GM19035 (cell line): Measurements from ENCODE around the gene RASAL2.

Experiments
- ATAC-seq: cut with Tn5 transposase; IDR thresholded peaks from one replicate; pipeline ENCODE4 v1.9.1; 2021; ENCODE audit not compliant: unreplicated experiment

The RASAL2 gene

DNA sequence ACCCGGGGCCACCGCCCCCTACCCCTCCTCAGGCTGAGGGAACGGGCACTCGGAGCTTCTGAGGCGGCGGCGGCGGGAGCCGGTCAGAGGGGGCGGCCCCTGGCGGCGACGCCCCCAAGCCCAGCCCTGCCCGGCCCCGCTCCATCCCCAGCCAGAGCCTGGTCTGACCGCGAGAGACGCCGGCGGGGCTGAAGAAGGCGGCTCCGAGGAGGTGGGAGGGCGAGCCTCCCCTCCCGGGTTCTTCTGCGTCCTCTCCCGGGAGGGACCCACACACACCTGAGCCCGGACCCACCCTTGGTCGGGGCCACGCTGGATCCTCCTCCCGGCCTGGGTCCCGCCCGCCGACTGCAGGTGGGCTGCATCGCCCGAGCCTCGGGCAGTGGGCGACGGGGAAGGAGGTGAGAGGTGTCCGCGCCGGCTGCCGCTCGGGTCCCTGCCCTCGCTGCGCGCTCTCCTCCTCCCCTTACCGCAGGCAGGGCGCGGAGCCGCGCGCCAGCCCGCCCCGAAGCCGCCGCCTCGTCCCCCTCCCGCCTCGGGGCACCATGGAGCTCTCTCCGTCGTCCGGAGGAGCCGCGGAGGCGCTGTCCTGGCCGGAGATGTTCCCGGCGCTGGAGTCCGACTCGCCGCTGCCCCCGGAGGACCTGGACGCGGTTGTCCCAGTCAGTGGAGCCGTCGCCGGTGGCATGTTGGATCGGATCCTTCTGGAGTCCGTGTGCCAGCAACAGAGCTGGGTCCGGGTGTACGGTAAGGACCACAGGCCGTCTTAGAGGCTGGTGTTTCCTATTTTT is at the start of gene RASAL2:
TSS of gene RASAL2 (plus strand) at position 154 of the 788 bp plus-strand sequence. CDS start at position 543, 389 bp downstream.
- ATAC-seq: peak; percentile 50

DNA sequence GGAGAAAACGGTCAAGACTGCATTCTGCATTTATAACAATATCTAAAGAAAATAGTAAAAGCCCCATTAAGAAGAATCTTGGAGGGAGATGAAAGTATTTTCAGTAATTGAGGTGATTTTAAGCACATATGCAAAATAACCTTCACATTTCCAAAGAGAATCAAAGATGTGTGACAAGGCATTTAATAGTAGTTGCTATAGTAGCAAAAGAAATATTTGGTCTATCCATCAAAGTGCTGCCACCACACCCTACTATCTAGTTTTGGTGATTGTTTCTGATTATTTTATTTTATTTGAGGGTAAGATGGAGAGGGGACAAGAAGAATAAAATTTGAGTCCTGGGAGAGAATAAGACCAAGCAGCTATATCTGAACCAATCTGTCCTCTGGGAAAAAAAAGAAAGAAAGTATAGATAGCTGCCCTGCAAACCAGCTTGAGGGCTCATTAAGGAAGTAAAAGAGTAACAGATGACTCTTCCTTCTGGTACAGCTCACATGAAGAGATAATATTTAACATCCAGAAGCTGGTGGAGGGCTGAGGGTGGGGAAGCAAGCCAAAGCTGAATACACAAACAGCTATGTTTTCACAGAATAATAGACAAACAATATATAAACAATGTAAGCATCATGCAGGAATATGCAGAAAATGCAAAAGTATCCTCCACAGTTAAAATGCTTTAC is 47.2 kb upstream of the RASAL2 start:
- ATAC-seq: no peak

DNA sequence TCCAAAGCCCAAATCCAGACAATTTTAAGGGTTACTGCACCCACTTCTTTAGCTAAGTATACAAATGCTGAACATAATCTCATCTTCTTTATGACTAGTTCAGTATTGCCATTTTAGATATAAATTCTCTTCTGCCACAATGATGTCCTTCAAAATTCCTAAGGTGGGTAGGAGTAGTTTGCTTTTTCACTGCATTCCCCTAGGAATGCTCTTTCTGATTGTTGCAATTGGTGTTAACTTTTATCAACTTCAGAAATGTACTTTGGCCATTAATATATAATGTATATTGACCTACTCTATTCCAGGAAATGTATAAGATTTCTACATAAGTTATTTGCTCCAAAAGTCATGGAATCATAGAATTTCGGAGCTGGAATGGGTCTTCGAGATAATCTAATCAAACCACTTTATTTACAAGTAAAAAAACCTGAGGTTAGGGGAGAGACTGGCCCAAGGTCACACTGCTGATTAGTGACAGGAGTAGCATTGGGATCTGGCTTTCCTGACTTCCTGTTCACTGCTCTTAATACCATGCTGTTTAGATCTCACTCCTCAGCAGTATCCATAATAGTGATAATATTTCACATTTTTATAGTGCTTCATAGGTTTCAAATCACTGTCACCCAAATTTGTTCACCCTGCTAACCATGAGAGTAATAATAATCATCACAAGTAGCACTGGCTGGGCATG is 46.4 kb upstream of the RASAL2 start:
- ATAC-seq: no peak

DNA sequence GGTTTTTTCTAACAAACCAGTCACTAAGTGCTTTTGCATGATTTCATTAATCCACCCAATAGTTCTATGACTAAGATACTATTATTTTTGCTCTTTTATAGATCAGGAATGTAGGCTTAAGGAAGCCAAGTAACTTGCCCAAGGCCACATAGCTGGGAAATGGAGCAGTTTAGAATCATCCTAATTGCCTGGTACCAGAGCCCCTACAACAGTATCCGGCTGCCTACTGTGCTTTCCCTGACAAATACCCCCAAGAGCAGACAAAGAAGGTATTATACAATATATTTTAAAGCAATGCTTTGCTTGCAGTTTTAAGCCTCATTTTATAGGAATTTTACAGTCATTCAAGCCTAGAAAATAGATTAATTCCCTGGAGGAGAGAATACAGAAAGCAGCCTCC is 45.5 kb upstream of the RASAL2 start:
- ATAC-seq: no peak

DNA sequence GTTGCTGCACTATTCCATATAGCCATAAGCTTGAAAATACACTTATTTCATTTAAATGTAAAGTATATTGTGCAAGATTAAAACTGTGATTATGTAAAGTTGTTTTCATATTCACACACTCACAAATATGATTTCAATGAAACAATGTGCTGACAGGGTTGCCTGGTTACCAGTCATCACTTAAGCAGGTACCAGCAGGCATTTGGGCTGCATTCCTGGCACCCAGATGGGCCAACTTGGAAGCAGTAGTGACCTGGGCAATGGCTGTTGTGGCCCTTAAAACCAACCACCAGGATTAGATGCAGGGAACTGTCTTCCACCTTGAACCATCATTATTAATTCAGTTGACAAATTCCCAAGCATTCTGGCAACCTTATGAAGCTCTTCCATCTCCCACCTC is 45.0 kb upstream of the RASAL2 start:
- ATAC-seq: no peak

DNA sequence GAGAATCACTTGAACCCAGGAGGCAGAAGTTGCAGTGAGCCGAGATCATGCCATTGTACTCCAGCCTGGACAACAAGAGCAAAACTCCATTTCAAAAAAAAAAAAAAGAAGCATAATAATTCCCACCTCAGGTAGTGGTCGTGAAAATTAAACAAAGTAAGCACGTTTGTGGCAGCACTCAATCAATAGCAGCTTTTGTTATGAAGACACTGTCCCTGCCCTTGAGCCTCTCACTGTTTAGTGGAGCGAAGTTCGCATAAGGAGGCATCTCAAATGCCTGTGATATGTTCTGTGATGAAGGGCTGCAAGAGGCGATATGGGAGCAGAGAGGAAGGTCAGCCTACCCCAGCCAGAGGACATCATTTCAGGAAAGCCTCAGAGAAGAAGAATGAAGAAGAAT is 43.8 kb upstream of the RASAL2 start:
- ATAC-seq: no peak

DNA sequence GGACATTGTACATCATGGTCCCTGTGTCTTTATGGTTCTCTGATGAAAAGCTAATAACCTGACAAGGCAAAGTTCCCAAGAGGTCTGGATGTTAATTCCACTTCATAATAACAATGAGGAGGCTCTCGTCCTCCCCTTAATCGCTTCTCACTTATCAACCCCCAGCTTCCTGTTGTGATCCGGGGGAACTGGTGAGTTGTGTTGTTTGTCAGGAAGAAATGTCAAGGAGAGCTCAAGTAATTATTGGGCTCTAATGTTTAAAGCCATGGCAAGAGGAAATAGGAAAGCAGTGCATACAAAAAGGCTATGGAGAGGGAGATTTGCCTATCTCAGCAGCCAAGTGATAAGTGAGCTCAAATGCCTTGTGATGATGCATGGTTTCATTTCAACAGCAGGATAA is 42.8 kb upstream of the RASAL2 start:
- ATAC-seq: no peak

DNA sequence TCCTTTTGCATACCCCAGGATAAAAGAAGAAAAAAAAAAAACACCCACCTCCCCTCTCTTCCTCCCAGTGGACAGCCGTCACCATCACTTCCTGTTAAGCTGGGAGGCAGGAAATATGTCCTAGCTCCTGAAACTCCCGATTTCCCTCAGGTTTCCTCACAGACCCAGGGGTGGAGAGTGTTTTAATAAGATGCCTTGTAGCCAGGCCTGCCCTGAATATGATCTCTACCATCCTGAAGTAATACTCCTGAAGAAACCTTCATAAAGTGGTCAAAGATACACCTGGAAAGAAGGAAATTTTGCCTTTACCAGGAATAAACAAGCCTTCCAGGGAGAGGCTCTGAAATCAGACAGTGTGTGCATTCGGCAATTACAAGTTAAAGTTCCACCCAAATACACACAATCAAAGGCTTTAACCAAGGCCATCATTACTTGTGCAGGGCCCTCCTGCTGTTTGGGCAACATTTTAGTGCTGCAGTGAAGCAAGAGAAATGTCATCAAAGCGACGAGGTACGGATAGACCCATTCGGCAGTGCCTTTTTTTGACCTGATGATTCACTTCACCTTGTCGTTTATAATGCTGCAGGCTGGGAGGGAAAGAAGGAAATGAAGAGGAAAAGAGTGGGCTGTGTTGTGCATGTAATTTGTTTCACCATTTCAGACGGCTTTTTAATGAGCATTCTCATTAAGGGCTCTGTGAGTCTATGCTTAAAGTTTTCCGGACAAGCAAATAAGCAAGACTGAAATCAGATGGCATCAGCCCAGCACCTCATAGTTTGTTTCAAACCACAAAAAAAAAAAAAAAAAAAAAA is 41.0 kb upstream of the RASAL2 start:
- ATAC-seq: no peak

DNA sequence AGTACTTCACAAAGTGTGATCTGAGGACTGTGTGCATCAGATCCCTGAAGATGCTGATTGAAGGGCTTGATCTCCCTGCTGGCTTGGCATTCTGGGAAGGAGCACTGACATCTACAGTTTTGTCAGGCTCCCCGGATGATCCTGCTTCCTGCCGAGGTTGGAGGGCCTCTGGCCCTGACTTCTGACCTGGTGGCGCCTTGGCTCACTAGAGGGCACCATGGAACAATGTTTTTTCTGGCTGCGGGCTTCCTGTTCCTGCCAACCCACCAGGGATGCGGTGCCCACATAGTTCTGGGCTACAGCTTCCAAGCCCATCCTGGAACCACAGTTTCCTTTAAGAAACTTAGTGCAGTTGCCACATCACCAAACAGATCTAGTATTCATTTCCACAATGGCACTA is 38.8 kb upstream of the RASAL2 start:
- ATAC-seq: no peak

DNA sequence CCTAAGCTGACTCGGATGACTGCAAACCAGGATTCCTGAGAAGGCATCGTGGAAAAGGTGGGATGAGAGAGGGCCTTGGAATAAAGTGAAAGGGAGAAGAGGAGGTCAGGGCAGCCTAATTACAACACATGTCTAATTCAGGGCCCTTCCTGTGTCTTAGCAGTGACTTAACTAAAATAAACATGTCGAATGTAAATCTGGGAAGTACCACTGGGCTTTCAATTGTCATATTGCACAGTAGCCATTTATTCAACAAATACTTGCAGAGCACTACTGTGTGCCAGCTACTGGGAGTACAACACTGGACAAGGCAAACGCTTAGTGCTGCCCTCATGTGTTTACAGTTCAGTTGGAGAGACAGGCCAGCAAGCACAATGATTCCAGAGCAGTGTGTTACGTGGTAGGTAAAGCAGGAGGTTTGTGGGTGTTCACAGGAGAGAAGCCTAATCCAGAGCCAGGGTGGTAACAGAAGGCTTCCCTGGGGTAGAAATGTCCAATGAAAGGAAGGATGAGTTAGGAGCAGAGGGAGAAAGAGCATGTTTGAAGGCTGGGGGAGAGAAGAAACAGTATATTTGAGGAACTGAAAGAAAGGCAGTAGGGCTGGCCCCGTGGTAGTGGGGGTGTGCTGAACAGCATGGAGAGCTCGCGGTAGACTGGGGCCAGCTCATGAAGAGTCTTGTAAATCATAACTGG is 38.0 kb upstream of the RASAL2 start:
- peak; percentile 93 for ATAC-seq

DNA sequence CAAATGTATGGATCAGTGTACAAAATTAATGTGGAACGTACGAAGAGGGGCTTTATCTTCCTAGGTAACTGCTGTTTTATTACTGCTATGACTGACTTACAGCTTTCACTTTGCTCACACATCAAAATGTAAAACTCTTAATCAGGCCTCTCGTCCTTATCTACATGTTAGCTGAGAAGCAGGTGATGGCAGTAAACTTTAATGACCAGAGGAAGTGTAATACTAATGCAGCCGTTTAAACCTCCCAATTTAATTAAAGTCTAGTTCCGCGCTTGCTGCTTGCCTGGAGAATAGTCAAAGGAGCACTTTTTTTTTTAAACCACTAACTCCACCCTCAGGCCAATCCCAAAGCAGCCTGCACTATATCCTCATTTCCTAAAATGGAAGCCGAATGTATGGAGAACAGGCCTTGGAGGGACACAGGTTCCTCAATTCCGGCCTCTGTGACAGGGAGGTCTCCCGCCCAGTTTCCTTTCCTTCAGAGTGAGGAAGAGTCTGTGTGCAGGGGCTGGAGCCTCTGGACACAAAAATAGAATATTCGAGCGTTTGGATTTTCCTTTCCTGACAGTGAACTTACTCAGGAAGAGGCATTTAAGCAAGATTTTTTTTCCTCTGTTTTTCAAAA is 36.7 kb upstream of the RASAL2 start:
- no peak for ATAC-seq

DNA sequence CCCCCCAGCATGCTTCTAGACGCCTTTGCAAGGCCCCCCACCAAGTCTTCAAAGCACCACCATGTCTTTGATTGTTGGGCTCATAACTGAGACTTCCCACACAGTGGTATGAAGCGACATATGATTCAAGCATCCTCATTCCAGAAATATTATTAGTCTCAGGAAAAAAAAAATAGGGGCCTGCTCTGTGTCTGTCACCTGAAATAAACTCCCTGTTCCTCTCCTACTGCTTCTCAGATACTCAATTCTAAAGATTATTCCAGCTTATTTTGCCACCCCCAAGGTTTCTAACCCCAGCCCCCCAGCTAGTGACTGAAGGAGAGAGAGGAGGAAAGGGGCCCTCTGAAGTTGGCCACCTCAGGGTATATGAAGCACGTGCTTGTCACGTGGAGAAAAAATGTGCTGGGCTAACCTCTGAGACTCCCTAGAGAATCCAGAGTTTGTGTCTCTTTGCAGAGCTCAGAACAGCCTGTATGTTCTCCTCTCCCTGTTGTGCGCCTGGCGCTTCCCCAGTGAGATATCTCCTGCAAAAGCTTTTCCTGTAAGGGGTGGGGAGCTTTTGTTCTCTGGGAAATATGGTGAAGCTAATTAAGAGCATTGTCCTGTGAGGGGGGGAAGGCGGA is 35.9 kb upstream of the RASAL2 start:
- no peak for ATAC-seq

DNA sequence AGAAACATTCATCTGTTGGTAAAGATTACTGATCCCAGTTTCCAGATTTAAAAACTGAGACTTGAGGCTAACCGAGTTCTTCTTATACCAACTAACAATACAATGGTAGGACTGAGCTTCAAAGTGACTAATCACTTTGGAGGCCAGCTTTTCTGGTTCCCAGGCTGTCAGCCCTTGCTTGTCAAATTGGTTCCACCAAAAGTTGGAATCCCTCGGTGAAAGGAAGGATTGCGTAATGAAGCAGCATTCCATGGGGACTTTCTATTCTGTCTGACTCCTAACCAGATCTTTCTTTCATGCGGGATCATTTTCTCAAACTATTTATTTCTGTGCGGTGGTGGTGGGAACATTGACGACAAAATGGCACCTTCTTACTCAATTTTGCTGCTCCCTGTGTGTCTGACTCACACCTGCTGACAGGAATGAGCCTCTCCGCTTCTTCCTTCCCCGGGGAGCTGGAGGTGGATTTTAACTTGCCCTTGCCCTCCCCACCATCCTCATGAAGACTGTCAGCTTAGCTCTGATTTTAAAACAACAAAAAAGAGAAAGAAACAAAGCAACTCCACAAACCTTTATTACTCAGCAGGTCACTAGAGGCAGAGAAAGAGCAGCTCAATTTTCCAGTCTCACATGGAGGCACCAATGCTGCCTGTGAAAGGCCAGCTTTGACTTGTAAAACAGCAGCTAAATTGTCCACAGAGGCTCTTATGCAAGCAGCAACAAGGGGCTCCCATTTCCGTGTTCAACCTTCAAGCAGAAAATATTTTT is 32.9 kb upstream of the RASAL2 start:
- ATAC-seq: no peak

DNA sequence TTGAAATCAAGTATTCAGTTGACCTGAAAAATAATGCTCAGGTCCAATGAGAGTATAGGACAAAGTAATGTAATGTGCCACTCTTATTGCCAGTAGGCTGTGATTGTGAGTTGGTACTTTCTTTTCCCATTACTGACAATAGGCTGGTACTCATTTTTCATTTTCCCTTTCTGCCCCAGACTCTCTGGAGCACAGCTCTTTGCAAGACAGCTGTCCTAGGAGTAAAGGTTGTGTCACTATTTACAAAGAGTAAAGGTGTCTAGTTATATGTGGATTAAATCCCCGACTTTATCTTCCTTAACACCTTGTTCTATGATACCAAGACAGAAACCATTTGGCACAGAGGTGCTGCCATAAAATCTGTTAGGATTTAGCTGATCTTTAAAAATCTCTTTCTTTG is 32.3 kb upstream of the RASAL2 start:
- ATAC-seq: no peak

DNA sequence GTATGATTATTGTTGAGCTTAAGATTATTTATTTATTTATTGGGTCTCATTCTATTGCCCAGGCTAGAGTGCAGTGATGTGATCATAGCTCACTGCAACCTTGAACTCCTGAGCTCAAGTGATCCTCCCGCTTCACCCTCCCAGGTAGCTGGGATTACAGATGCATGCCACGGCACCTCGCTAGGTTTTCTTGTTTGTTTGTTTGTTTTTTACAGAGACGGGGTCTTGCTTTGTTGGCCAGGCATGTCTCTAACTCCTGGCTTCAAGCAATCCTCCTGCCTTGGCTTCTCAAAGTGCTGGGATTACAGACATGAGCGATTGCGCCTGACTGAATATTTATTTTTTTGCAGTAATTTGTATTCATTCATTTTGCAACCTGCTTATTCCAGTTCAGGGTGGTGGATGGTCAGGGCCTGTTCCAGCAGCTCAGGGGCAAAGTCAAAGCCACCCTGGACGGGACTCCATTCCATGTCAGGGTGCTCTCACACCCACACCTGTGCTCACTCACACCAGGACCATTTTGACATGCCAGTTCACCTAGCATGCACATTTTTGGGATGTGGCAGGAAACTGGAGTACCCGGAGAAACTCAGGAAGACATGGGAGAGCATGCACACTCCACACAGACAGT is 29.6 kb upstream of the RASAL2 start:
- no peak for ATAC-seq

DNA sequence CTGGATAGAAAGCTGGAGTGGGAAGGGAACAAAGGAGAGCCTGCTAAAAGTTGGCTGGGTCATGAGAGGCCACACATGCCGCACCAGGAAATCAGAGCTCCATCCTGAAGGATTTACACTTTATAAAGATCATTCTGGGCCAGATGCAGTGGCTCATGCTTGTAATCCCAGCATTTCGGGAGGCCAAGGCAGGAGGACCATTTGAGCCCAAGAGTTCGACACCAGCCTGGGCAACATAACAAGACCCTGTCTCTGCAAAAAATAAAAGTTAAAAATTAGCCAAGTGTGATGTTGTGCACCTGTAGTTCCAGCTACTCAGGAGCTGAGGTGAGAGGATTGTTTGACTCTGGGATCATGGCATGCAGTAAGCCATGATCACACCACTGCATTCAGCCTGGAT is 28.7 kb upstream of the RASAL2 start:
- ATAC-seq: no peak

DNA sequence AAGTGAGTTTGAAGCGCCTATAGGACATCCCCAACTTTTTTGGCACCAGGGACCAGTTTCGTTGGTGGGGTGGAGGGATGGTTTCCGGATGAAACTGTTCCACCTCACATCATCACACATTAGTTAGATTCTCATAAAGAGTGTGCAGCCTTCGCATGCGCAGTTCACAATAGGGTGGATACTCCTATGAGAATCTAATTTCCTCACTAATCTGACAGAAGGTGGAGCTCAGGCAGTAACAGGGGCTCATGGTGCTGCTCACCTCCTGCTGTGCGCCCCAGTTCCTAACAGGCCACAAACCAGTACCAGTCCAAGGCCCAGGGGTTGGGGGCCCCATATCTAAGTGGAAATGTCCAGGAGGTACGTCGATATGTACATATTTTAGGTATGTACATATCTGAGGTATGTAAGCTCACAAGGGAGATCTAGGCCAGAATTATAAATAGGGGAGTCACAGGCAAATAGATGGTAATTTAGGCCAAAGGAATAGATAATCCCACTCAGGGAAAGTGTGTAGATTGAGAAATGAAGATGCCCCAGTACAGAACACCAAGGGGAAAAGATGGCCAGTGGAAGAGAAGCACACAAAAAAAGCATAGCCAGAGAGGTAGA is 27.5 kb upstream of the RASAL2 start:
- ATAC-seq: no peak
